GM18508 (cell line): Measurements from ENCODE around the gene PLEKHM1.

ENCODE experiments used
- ATAC-seq: cut with Tn5 transposase; IDR thresholded peaks from one replicate; pipeline ENCODE4 v1.9.1; 2021; ENCODE audit warnings: moderate number of reproducible peaks; ENCODE audit not compliant: insufficient read depth, unreplicated experiment

The PLEKHM1 gene

DNA sequence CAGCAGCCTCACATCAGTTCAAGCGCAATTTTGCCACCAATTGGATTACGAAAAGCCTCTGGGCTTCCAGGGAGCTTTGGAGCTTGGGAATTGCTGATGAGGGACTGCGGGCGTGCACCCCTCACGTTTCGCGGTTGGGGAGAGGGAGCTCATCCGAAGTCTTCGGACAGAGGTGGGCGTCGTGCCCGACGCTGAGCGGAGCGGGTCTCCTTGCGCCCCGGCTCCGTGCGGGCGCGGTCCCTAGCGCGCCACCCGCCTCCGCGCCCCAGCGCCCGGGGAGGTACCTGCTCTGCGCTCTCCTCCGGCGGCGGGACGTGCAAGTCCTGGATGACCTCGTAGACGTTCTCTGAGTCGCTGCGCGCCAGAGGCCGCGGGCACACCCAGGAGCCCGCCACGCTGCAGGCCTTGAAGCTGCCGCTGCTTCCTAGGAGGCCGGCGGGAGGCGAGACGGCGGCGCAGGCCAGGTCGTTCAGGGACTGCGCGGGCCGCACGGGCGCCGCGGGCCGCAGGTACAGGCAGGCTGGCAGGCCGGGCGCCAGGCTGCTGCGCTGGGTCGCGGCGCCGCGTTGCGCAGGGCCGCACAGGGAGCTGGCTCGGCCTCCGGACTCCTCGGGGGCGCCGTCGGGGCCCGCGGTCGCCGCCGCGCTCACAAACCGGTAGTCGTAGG, 61.0 kb downstream of the PLEKHM1 start:
- ATAC-seq: no peak

DNA sequence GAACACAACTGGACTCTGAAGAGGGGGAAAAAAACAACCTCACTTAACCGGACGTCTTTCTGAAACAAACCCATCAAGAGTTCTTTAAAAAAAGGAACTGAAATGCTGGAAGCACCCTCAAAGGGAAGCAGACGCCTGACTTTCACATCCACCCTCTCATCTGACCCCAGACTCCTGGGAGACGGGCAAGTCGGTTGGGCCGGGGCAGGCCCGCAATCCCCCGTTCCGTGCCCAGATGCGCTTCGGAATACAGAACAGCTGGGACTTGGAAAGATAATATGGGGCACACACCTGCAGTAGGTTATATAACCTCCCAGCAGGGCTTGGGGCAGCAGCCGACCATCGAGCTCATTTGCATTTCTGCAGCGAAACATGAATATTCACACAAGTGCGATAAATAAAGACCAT, 61.6 kb downstream of the PLEKHM1 start:
- ATAC-seq: no peak

DNA sequence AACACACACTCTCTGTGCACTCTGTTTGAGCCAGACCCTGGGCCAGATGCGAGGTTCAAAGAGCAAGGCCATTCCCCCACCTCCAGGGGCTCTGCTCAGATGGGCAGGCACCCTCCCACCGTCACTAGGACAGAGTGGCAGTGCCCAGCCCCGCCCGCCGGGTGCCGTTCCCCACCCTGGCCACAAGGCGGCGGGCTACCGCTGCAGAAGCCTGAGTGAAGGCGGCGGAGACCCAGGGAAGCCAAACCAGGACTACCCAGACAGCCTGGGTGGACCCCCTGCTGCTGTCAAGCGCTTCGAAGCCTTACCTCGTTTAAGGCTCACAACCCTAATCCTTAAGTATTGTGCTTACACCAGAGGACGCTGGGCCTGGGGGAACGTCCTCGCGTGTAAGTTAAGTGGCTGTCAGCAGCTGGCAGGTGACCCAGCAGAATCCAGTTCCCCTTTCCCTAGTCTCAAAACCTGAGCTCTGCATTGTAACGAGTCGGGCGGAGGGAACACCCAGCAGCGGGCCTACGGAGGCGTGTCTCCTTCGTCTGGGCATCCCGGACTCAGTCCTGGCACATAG, 62.4 kb downstream of the PLEKHM1 start:
- ATAC-seq: no peak

DNA sequence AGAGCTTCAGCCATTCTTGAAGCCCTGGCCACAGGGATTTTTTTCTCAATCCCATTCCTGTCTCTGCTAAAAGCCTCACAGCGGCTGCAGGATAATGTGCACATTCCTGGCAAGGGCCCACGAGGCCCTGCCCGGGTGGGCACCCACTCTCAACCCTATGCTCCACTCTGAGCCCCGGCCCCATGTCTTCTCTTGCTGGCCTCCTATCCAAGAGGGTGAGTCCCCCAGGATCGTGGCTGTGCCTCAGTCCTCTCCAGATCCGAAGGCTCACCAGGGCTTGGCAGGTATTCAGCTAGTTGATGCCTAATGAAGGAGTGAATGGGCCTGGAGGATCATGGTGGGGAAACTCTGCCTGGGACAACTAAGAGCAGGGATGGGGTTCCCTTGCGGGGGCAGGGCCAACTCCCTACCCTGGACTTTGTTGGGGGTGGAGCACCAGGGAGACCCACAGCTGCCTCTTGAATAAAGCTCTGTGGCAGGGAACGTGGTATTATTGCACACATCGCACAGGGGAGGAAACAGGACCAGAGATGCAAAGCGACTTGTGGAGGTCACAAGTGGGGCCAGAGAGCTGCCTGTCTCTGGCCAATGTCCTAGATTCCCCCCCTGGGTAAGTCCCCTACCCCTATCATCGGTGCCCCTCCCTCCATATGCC, 63.2 kb downstream of the PLEKHM1 start:
- no peak for ATAC-seq

DNA sequence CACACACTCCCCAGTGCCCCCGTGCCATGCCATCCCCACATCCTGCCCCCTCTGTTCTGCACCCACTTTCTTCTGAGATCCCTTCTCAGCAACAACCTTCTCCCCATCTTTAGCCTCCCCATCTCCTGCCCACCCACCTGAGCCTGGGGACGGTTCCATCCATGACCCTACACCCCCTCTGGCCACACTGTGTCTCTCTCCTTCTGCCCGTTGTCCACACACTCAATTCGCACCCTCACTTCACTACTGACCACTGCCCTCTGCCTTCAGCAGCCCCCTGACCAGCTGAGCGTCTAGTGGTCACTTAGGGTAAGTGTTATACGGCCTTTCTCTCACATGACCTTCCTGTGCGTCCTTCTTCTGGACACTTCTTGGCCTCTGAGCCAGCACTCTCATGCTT, 64.0 kb downstream of the PLEKHM1 start:
- ATAC-seq: no peak

DNA sequence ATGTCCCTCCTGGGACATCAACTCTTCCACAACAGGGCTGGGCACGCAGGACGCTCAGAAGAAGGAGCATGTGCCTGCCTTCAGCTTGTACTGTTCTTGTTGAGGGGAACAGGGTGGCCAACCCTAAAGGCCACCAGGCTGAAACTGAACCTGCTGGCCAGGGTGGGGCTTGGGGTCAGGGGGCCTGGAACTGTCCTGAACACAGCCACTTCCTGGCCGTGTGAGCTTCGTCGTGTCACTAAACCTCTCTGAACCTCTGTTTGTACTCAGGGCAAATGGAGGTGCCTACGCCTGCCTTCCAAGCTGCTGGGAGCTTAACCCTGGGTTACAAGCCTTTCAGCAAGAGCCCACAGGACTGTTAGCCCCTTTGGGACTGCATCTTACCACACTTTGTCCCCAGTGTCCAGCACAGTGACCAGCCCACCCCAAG, 64.5 kb downstream of the PLEKHM1 start:
- no peak for ATAC-seq

DNA sequence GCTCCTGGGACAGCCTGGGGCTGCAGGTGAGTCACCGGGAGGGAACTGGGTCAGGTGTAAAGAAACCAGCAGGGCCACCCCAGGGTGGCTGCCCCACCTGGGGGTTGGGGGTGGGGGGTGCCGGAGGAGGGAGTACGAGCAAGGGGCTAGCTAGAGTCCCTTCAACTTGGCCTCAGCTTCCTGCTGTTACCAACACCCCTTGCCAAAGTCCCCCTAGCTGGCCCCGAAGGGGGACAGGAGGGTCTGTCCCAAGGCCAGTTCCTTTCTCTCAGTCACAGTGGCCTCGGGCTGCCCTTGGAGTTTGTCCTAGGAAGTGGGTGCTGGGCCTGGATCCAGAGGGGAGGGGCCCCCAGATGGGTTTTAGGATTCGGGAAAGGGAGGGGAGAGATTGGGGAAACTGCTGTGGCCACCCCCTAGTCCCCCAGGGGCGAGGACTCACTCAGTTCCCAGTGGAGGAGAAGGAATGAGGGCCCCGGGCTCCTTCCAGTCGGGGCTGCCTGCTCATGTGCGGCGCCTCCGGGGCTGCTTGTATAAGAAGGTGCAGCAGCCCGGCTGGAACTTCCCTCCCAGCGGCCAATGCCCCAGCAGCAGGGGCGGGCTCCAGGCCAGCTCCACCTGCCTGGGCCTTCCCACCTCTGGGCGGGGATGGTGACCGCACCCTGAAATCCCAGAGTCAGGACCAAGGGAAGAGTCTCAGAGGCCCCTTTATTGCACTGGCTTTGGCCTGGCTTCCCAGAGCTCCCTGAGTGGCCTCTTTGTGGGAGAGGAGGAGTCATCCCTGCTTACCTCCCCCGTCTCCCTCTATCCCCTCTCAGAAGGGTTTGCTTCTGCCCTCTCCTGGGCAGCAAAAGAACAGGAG, 65.2 kb downstream of the PLEKHM1 start:
- ATAC-seq: no peak

DNA sequence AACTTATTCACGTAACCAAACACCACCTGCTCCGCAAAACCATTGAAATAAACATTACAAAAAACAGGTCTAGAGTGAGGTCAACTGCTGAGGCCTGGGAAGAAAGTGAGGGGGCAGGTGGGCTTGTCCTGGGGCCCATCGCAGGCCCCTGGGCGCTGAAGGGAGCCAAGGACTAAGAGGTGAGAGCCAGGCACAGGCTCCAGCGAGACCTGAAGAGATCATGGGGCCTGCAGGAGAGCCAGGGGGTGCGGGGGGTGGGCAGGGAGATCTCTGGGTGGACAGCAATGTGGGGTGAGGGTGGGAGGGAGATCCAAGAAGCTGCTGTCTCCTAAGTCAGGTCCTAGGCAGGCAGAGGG, 65.8 kb downstream of the PLEKHM1 start:
- ATAC-seq: no peak

DNA sequence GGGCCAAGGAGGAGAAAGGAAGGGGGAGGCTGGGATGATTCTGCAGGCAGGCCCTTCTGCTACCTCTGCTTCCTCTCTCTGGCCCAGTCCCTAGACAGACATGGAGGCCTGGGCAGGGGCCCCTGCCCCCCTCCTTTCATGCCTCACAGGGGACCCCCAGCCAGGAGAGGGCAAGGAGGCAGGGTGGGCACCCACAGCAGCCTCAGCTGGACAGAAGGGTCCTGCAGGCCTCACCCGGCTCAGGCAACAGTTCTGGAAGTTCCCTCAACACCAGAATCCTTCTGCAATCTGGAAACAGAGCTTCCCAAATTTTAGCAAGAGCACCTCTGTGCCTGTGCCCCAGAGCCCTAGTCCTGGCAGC, 66.6 kb downstream of the PLEKHM1 start:
- no peak for ATAC-seq

DNA sequence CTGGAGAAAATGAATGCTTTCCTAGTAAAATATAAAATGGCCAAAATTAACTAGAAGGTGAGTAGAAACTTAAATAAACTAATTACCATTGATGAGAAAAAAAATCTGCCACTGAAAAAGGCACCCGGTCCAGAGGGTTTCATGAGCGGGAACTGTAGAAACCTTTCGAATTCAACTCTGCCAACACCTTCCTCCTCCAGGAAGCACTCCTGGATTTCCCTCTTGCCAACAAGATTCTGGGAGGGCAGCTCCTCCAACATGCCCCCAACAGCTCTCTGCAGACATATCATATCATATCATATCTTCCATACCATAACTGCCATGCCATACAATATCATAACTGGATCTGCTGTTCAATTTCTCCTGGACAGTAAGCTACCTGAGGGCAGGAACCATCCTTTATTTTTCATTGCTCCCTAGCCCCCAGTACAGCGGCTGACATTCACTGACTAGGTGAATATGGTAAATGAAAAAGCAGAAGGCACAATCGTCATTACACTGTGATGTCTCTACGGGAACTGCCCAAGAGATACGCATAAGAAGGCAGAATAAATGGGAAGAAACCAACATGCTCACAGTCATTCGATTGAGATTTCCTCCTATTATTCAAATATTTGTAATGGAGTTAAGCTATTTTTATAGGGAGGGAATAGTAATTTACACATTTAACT, 67.1 kb downstream of the PLEKHM1 start:
- ATAC-seq: no peak

DNA sequence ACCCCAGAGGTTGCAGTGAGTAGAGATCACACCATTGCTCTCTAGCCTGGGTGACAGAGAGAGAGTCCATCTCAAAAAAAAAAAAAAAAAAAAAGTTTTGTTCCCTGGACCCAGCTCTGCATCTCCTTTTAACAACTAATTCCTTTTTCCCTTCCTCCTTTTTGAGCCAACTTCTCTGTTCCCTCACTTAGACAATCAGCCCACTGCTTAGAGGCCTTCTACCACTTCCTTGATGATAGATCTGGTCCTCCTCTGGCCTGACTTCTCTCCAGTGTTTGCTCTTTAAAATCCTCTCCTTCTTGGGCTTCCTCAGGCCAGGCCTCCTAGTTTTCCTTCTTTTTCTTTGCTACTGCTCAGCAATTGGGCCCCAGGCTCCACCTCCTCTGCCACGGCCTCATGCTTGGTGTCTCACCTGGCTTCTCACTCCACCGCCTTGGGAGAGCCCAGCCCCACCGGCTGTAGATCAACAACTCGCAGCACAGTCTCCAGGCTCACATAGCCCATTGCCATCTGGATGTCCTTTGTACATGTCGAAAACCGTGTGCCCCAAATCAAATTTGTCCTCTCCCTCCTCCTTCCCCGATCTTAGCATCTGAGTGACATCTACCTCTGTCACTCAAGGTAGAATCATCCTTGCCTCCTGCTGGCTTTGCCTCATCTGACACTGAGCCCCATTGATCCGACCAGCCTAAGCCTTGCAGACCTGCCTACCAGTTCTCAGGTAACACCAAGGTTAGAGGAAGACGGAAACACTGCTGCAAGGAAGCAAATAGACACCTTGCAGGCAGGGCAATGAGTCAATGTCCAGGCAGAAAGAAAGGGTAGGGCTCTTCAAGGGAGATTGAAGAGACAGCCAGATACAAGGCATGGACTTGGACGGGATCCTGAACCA, 75.3 kb downstream of the PLEKHM1 start:
- no peak for ATAC-seq

DNA sequence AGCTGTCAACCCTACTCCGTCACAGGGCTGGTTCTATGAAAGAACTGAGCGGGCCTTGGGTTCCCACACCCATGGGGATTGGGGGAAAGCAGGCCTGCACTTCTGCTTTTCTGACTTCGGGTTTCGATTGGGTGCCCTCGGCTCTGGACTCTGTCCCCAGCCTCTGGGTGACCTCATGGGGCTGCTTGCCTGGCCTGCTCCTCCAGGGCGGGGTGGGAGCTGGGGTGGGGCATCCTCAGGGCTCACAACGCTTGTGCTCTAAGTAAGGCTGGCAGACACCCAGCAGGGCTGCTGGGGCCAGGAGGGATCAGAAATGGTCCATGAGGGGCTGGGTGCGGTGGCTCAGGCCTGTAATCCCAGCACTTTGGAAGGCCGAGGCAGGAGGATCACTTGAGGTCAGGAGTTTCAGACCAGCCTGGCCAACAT, 77.0 kb downstream of the PLEKHM1 start:
- ATAC-seq: no peak

DNA sequence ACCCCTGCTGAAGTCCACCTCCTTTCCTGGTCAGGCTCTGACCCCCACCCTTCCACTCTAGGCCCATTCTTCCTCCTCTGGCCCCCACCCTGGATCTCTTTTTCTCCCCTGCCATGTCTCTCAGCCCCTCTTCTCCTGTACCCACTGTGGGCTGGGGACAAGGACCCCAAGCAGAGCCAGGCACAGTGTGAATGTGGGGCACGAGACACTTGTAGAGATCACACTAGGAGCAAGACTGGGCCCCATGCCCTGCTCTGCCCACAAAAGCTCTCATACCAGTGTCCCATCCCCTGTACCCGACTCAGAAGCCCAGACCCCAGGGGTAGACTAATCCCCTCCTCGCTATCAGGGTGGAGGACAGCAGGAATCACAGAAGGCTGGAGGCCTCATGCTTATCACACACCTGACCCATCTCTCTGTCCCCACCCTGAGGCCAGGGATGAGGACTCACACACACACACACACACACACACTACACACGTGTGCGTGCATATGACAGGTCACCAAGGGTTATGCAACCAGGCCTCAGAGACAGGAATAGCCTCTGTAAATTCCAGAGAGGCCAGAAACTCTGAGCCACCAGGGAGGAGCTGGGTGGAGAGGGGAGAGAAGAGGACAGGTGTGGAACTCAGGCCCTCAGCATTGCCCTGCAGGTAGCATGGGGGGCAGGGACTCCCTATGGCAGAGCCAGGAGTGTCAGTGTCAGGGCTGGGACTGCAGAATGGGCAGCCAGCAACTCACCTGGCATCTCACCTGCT, 79.0 kb downstream of the PLEKHM1 start:
- no peak for ATAC-seq

DNA sequence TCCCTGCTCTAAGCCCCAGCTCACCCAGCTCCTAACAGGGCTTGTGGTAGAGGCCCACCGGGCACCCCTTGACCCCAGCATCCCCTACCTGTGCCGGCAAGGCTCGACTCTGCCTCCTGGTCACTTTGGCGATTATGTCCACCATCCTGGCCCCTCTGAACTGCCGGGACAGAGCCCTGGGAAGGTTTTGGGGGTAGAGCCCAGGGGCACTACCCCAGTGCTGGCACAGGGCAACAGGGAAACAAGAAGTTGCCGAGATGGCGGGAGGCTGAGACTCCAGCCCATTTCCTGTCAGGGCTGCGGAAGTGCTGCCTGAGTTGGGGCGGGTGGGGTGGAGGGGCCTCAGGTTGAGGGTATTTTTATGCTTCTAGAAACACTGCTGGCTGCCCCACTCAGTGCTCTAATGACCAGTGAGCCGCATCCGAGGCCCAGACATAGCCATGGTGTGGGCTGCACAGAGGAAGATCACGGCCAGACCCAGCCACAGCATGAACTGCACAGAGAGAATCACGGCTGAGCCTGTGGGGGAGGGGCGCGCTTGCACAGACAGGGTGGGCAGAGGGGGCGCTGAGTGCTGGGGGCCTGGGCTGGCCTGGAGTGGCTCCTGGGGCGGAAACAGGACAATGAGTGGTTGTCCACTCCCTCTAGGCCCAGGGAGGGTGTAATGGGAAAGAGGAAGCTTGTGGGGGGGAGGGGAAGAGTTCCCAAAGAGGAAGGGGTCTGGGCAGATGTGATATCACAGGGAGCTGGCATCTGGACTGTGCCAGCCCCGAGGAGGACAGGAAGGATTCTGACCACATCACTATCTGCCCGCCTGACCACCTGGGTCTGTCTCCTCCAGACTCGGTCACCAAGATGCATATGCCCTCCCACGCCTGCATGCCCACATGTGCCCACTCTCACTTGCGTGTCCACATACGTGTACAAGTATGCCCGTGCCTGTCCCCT, 80.1 kb downstream of the PLEKHM1 start:
- no peak for ATAC-seq

DNA sequence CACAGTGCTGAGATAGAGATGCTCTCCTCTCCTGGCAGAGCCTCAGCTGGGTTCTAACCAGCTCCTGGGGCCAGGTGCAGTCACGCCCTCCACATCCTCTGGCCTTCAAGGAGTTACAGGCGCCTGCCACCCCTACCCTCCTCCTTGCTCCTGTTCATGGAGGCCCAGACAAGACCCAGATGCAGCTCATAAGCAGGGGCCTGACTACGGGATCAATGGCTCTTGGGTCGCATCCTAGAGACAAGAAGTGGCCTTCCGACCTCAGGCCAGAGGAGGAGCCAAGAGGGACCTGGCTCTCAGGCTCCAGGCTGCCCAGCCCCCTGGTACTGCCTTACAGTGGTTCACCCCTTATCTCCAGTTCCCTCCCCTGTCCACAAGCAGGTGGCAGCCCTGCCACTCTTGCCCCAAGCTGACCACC, 80.9 kb downstream of the PLEKHM1 start:
- no peak for ATAC-seq

DNA sequence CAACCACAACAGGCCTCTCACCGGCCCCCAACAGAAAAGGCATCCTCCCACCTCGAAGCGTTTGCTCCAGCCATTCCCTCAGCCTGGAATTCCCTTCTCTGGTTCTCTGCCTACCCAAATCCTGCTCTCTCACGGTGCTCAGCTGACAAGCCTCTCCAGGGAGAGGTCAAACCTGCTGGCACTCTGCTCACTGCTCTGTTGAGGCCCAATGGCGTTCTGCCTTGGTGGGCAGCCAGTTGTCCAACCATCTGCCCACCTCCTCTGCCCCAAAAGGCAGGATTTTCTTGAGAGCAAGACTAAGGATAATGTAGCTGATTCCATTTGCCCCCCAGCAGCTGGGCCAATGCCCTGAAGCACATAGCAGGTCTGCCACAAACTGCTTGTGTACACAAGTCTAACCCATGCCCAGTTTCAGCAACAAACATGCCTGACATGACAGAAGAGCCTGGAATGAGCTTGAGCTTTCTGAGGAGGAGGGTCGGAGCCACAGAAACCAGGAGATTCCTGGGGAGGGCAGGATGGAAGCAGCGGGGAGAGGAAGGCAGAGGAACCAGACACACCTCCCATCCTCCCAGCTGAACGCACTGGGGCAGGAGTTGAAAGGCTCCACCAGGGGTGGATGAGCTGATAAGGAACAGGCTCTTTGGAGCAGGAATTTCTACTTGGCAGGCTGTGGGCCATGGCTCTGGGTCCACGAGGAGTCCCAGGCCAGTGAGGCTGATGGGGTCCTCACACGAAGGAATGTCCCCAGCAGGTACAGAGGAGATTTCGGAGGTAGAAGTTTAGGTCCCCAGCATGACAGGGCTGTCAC, 81.7 kb downstream of the PLEKHM1 start:
- no peak for ATAC-seq

DNA sequence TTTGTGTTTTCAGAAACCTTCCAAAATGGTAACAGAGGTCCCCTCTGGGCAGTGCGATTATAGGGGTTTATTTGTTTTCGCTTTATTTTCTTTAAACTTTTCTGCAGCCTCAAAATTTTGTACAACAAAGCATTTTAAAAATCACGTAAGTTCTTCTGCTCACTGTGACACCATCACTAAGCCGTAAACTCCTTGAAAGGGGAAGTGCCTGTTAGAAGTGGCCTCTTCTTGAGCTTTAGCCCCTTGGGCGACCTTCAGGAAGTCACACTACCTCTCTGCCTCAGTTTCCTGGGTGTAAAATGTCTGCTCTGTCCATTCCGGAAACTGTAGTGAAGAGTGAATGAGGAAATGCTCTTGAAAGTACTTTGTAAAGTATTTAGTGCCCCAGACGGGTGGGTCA, 84.4 kb downstream of the PLEKHM1 start:
- ATAC-seq: no peak
